HFFc6 (cell line): Measurements from ENCODE around the gene IRGC. TPM values are rescaled to one million over a fixed set of nuclear protein-coding genes. Genes with fewer than 3 reads are reported as not detected.
A peak's percentile ranks its signal among the peaks of the same experiment; 100 is the strongest.

Source experiments
- DNase-seq: peaks from one replicate; pipeline ENCODE4 v3.0.0-alpha.2; 2018
- H3K27ac Mint-ChIP-seq: 2 replicates; pipeline ENCODE4 v1.8.0; 2020; ENCODE audit warnings: mild to moderate bottlenecking, mixed read lengths
- H3K27me3 Mint-ChIP-seq: 2 replicates; pipeline ENCODE4 v1.8.0; 2021; ENCODE audit warnings: mild to moderate bottlenecking, moderate library complexity, mixed read lengths; ENCODE audit not compliant: insufficient read depth
- H3K36me3 Mint-ChIP-seq: 2 replicates; pipeline ENCODE4 v1.8.0; 2021; ENCODE audit warnings: low read depth, mixed read lengths
- H3K4me1 Mint-ChIP-seq: 2 replicates; pipeline ENCODE4 v1.8.0; 2020; ENCODE audit warnings: low read depth, mixed read lengths
- H3K4me3 Mint-ChIP-seq: 2 replicates; pipeline ENCODE4 v1.8.0; 2020; ENCODE audit warnings: mild to moderate bottlenecking, moderate library complexity, mixed read lengths
- H3K9me3 Mint-ChIP-seq: 2 replicates; pipeline ENCODE4 v1.8.0; 2020; ENCODE audit warnings: mild to moderate bottlenecking, mixed read lengths
- total RNA-seq, 6 experiments: library from RNA; stranded (reverse); fragmentation: NEBNext Ultra II Directional; extraction: Animal tissue kit (Norgen Biotek cat#: 25700); gene quantifications; 2 replicates in 1 of 6; 3 replicates in 5 of 6; pipeline ENCODE4 v1.2.3, GENCODE V29; 2021
- TF ChIP-seq, protein P1 (sequence below): fragments of 200-600 bp; sonication (generic); IDR thresholded peaks from 2 replicates; pipeline ENCODE4 v1.5.0; 2021; ENCODE audit warnings: antibody characterized with exemption, mild to moderate bottlenecking

Gene IRGC
- total RNA-seq, 6 experiments from 2014 or later = not detected

DNA sequence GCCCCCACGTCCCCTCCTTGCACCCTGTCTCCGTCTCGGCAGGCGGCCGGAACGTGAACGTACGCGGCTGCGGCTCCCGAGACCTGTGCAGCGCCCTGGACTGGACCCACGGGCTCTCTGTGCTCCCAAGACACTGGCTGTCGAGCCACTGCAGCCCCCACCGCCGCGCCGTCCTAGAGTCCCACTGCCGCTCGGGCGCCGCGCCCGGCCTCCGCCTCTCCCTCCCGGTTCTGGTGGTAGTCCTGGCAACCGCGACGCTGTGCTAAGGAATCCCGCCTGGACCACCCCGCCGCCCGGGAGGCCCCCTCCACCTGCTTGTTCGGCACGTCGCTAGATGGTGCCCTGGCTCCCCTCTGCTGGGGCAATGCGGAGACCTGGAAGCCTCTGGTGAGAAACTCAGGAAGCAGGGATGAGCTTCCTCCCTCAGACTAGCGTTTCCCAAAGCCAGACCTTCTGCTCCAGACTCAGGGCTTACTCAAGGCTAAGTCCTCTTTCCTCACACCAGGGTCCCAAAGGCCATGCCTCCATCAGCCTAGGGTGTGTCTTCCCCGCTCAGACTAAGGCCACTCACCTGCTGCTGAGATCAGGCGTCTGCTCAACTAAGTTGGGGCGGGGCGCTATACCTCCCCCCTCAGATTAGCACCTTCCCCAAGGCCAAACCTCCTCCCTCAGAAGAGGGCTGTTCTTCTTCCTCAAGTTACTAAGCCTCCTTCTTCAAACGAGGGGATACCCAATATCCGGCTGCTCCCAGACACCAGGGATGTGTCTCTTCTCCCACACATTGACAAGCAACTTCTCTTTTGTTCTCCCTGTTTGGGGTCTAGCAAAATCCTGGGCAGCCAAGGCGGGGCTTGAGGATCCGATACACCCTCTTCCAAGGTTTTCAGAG, 16.1 kb upstream of the IRGC start:
- Mint-ChIP-seq H3K36me3 (peaks cover 6% of the 10 kb centered on the region; the same call in 1 of the 2 replicates), H3K4me1 (peaks cover 37% of the 10 kb centered on the region), H3K27me3 (peaks cover 8% of the 10 kb centered on the region), H3K27ac (peak overlapping the region; percentile 99), H3K4me3 (peak overlapping the region; percentile 91), H3K9me3 (peaks cover 9% of the 10 kb centered on the region; the same call in 1 of the 2 replicates)
- no peak for DNase-seq
- TF ChIP-seq, protein P1, sequence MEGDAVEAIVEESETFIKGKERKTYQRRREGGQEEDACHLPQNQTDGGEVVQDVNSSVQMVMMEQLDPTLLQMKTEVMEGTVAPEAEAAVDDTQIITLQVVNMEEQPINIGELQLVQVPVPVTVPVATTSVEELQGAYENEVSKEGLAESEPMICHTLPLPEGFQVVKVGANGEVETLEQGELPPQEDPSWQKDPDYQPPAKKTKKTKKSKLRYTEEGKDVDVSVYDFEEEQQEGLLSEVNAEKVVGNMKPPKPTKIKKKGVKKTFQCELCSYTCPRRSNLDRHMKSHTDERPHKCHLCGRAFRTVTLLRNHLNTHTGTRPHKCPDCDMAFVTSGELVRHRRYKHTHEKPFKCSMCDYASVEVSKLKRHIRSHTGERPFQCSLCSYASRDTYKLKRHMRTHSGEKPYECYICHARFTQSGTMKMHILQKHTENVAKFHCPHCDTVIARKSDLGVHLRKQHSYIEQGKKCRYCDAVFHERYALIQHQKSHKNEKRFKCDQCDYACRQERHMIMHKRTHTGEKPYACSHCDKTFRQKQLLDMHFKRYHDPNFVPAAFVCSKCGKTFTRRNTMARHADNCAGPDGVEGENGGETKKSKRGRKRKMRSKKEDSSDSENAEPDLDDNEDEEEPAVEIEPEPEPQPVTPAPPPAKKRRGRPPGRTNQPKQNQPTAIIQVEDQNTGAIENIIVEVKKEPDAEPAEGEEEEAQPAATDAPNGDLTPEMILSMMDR = peak; percentile 26; the same call in 1 of the 2 replicates

DNA sequence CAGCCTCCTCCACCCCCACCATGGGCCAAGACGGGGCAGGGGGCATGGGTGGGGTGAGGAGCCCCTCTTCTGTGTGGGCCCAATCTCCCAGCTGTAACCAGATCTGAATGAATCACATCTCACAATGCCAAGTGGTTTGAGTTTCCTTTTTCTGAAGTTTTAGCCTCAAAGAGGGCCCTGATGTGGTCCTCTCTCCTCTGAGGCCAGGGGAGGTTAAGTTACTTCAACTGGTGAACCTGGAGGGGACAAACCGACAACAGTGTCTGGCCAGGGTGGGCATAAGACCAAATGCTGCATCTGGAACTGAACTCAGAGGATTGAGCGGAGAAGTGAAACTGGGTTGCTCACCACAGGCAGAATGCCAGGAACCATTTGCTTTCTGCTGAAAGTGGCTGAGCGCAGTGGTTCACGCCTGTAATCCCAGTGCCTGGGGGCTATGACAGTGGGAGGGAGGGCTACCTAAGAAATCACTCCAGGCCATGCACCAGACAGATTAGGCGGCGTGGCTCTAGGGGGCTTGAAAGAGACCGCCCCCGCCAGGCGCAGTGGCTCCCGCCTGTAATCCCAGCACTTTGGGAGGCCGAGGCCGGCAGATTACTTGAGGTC, 15.4 kb upstream of the IRGC start:
- peak overlapping the region; percentile 99 for H3K27ac Mint-ChIP-seq
- TF ChIP-seq, protein P1 = no peak
- peak overlapping the region; percentile 91 for H3K4me3 Mint-ChIP-seq

DNA sequence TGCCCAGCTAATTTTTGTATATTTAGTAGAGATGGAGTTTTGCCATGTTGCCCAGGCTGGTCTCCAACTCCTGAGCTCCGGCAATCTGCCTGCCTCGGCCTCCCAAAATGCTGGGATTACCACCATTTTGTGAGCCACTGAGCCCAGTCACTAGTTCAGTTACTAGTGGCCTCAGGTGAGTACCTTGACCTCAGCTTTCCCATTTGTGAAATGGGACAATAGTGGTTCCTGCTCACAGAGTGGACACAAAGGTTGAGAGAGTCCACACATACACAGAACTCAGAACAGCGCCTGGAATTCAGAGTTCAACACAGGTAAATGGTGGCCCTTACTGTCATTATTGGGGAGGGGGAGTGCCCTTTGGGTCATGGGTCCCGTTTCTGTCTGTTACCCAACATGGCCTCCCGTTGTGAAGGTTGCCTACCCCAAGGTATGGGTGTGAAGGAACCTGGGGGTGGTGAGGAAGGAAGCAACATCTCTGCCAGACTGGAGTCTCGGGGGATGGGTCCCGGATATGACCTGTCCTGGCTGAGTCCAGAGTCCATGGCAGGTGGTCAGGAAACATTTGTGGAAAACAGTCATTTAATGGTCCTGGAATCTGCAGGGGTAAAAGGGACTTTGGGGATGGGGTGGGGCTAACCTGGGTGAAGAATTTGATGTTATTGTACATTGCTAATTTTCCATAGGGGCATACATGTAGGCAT, 11.7 kb upstream of the IRGC start:
- TF ChIP-seq, protein P1 = no peak
- Mint-ChIP-seq H3K27me3 (peaks cover 2% of the 10 kb centered on the region; the same call in 1 of the 2 replicates), H3K36me3 (peaks cover 6% of the 10 kb centered on the region), H3K4me3 (no peak overlapping the region), H3K27ac (no peak overlapping the region), H3K4me1 (peaks cover 37% of the 10 kb centered on the region), H3K9me3 (peaks cover 10% of the 10 kb centered on the region)
- no peak for DNase-seq

More for the DNA sequence above, 15.4 kb upstream of the IRGC start:
- DNase-seq = peak; percentile 81
- H3K36me3 Mint-ChIP-seq = peaks cover 6% of the 10 kb centered on the region; the same call in 1 of the 2 replicates
- peaks cover 8% of the 10 kb centered on the region for H3K27me3 Mint-ChIP-seq
- H3K4me1 Mint-ChIP-seq = peaks cover 37% of the 10 kb centered on the region
- H3K9me3 Mint-ChIP-seq = peaks cover 9% of the 10 kb centered on the region; the same call in 1 of the 2 replicates

DNA sequence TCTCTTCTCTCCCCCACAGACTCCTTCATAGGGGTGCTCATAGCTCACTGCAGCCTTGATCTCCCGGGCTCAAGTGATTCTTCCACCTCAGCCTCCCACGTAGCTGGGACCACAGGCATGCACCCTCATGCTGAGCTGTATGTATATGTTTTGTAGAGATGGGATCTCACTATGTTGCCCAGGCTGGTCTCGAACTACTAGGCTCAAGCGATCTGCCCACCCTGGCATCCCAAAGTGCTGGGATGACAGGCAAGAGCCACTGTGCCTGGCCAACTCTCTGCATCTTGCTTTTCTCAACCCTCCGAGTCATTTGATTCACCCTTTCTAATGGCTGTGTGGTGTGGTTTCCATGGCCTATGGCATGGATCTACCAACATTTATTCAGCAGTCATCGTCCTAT, 10.1 kb upstream of the IRGC start:
- Mint-ChIP-seq H3K27me3 (peaks cover 2% of the 10 kb centered on the region; the same call in 1 of the 2 replicates), H3K9me3 (peaks cover 13% of the 10 kb centered on the region), H3K36me3 (peaks cover 8% of the 10 kb centered on the region), H3K4me3 (no peak overlapping the region), H3K4me1 (peaks cover 25% of the 10 kb centered on the region), H3K27ac (no peak overlapping the region)
- TF ChIP-seq, protein P1 = no peak
- DNase-seq = no peak

DNA sequence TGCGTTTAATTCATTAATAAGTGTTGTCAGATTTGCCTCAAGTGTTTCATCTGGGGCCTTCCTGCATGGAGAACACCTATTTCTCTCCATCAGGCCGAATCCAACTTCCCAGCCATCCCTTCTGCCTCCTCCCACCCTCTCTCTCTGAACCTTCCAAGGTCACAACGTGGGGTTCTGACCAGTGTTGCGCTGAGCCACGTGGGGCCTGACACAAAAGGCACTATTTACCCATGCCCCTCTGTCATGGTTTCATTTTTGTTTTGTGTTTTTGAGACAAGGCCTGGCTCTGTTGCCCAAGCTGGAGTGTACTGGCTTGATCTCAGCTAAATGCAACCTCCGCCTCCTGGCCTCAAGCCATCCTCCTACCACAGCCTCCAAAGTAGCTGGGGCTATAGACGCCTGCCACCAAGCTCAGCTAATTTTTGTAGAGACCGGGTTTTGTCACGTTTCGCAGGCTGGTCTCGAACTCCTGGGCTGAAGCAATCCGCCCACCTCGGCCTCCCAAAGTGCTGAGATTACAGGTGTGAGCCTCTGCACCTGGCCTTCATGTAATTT, 8.6 kb upstream of the IRGC start:
- TF ChIP-seq, protein P1 = no peak
- no peak for DNase-seq
- peaks cover 2% of the 10 kb centered on the region; the same call in 1 of the 2 replicates for H3K27me3 Mint-ChIP-seq
- peaks cover 12% of the 10 kb centered on the region for H3K4me1 Mint-ChIP-seq
- H3K27ac Mint-ChIP-seq = no peak overlapping the region
- H3K4me3 Mint-ChIP-seq = no peak overlapping the region
- peaks cover 8% of the 10 kb centered on the region for H3K36me3 Mint-ChIP-seq
- peaks cover 13% of the 10 kb centered on the region for H3K9me3 Mint-ChIP-seq
